Neural crest cell (in vitro differentiated cells): Measurements from ENCODE around the gene HLA-DRB1. TPM values are rescaled to one million over a fixed set of nuclear protein-coding genes. Genes with fewer than 3 reads are reported as not detected.

ENCODE experiments used
- DNase-seq: peaks from one replicate; pipeline ENCODE4 v3.0.0; 2021; ENCODE audit warnings: low read depth, mixed read lengths, low spot score
- H3K27ac Mint-ChIP-seq: one replicate; pipeline ENCODE4 v1.8.0; 2021; ENCODE audit warnings: mild to moderate bottlenecking, mixed read lengths; ENCODE audit not compliant: unreplicated experiment
- H3K27me3 Mint-ChIP-seq: 2 replicates; pipeline ENCODE4 v1.8.0; 2021; ENCODE audit warnings: low read depth, mild to moderate bottlenecking, mixed read lengths
- H3K36me3 Mint-ChIP-seq: 2 replicates; pipeline ENCODE4 v1.8.0; 2021; ENCODE audit warnings: low read depth, mild to moderate bottlenecking, mixed read lengths
- H3K4me1 Mint-ChIP-seq: 2 replicates; pipeline ENCODE4 v1.8.0; 2021; ENCODE audit warnings: mixed read lengths
- H3K4me3 Mint-ChIP-seq: one replicate; pipeline ENCODE4 v1.8.0; 2021; ENCODE audit warnings: mild to moderate bottlenecking, mixed read lengths
- H3K9me3 Mint-ChIP-seq: 2 replicates; pipeline ENCODE4 v1.8.0; 2021; ENCODE audit warnings: mixed read lengths
- total RNA-seq: library from RNA; stranded (reverse); gene quantifications from 2 replicates; pipeline ENCODE4 v1.2.1, GENCODE V29; 2021
- TF ChIP-seq, protein P1 (sequence below): fragments of 200-600 bp; sonication (generic); conservative IDR thresholded peaks from 2 replicates; pipeline ENCODE4 v1.5.0; 2021; ENCODE audit warnings: antibody characterized with exemption, mild to moderate bottlenecking

HLA-DRB1 gene
- total RNA-seq, 1 donor from 2014 or later: 0.84 TPM

DNA sequence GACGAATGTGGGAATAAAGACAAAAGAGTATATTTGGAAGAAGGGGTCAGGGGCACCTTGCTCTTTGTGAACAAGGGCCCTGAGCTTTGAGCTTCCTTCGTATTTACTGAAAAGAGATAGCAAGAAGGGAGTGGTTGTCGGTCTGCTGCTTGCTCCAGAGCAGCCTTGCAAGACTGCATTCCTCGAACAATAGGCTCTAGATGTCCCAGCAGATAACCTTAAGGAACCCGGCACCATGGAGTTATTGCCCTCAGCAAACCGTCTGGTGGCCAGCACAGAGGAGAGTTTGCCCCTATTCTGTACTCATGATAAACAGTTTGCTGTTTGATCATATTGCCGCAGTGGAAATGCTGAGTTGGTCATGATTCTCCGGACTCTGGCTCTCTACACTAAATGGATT, 22.7 kb downstream of the HLA-DRB1 start:
- TF ChIP-seq, protein P1, sequence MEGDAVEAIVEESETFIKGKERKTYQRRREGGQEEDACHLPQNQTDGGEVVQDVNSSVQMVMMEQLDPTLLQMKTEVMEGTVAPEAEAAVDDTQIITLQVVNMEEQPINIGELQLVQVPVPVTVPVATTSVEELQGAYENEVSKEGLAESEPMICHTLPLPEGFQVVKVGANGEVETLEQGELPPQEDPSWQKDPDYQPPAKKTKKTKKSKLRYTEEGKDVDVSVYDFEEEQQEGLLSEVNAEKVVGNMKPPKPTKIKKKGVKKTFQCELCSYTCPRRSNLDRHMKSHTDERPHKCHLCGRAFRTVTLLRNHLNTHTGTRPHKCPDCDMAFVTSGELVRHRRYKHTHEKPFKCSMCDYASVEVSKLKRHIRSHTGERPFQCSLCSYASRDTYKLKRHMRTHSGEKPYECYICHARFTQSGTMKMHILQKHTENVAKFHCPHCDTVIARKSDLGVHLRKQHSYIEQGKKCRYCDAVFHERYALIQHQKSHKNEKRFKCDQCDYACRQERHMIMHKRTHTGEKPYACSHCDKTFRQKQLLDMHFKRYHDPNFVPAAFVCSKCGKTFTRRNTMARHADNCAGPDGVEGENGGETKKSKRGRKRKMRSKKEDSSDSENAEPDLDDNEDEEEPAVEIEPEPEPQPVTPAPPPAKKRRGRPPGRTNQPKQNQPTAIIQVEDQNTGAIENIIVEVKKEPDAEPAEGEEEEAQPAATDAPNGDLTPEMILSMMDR: no peak
- no peak overlapping the region for H3K4me3 Mint-ChIP-seq
- H3K36me3 Mint-ChIP-seq: no peaks in the 10 kb centered on the region
- no peak for DNase-seq
- peaks cover 4% of the 10 kb centered on the region for H3K4me1 Mint-ChIP-seq
- no peak overlapping the region for H3K27ac Mint-ChIP-seq
- peaks cover 4% of the 10 kb centered on the region for H3K9me3 Mint-ChIP-seq
- peaks cover 26% of the 10 kb centered on the region for H3K27me3 Mint-ChIP-seq

DNA sequence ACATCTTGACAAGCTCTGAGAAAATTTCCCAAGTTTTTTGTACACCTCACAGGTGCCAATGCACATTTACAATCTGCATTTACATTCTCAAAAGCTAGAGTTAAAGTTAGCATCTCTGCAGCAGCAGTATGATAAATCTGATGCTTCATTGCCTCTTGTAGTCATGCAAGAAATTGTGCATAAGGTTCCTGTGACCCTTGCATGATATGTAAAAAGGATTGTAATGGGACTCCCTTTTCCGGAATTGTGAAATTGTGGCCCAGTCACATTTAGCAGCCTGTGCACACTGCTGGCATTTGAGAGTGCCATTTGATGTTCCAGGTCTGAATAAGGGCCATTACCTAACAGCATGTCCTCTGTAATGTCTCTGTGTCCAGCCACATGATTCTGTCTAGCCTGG, 24.1 kb downstream of the HLA-DRB1 start:
- H3K36me3 Mint-ChIP-seq: no peaks in the 10 kb centered on the region
- no peak overlapping the region for H3K4me3 Mint-ChIP-seq
- peaks cover 4% of the 10 kb centered on the region for H3K4me1 Mint-ChIP-seq
- TF ChIP-seq, protein P1: no peak
- no peak for DNase-seq
- H3K9me3 Mint-ChIP-seq: peaks cover 4% of the 10 kb centered on the region
- H3K27ac Mint-ChIP-seq: no peak overlapping the region
- peaks cover 24% of the 10 kb centered on the region for H3K27me3 Mint-ChIP-seq

DNA sequence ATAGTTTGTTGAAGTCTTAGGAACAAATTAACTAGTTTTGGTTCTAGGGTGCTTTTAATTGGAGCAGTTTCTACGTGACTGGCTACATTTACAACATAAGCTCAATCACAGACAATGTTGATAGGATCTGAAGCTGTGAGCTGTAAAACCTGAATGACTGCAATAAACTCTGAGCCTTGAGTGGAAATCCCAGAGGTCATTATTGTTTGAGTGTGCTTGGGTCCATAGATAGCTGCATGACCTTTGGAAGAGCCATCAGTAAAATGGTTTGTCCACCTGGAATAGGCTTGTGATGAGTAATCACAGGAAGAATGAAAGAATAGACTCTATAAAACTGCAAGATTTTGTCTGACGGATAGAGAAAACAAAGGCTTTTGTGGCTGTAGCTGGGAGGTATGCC, 26.7 kb downstream of the HLA-DRB1 start:
- no peaks in the 10 kb centered on the region for H3K36me3 Mint-ChIP-seq
- no peak overlapping the region for H3K4me3 Mint-ChIP-seq
- peaks cover 13% of the 10 kb centered on the region for H3K27me3 Mint-ChIP-seq
- H3K4me1 Mint-ChIP-seq: peaks cover 4% of the 10 kb centered on the region
- H3K27ac Mint-ChIP-seq: no peak overlapping the region
- TF ChIP-seq, protein P1: no peak
- no peak for DNase-seq
- peaks cover 4% of the 10 kb centered on the region for H3K9me3 Mint-ChIP-seq

DNA sequence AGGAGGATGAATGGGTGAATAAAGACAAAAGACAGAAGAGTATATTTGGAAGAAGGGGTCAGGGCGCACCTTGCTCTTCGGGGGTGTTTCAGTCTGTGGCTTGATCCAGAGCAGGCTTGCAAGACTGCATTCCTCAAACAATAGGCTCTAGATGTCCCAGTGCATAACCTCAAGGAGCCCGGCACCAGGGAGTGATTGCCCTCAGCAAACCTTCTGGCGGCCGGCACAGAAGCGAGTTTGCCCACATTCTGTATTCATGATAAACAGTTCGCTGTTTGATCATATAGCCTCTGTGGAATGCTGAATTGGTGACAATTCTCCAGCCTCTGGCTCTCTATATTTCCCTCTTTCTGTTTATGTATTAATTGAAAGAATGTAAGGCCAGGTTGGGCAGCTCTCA, 29.9 kb downstream of the HLA-DRB1 start:
- H3K27me3 Mint-ChIP-seq: peaks cover 18% of the 10 kb centered on the region
- no peak overlapping the region for H3K4me3 Mint-ChIP-seq
- no peaks in the 10 kb centered on the region for H3K9me3 Mint-ChIP-seq
- H3K27ac Mint-ChIP-seq: no peak overlapping the region
- H3K36me3 Mint-ChIP-seq: no peaks in the 10 kb centered on the region
- no peaks in the 10 kb centered on the region for H3K4me1 Mint-ChIP-seq
- no peak for DNase-seq
- TF ChIP-seq, protein P1: no peak

DNA sequence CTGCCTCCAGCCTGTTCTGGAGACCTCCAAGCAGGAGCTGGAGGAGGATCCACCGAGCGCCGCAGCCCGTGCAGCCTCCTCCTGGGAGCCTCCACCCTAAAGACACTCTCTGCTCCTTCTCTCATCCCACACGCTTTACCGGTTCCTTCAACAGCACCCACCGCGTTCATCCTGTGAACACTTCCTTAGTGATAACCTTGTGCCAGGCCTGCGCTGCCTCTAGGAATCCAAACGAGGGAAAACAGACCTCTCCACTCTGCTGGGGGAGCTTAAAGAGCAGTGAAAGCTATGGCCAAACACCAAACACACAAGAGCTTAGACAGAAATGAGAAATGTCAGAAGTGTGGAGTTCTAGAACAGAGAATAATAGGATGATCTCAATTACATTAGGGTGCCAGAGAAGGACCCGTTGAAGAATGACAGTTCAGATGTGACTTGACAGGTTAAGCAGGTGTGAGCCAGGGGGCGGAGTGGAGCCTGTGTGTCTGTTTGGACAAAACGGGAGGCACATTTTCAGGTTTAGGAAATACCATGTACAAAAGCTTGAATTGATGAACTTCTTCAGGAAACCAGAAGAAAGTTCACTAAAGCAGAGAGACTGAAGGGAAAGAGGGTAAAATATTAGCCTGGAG, 31.1 kb downstream of the HLA-DRB1 start:
- Mint-ChIP-seq H3K4me3 (no peak overlapping the region), H3K9me3 (no peaks in the 10 kb centered on the region), H3K4me1 (no peaks in the 10 kb centered on the region), H3K27ac (no peak overlapping the region), H3K36me3 (no peaks in the 10 kb centered on the region), H3K27me3 (peaks cover 13% of the 10 kb centered on the region)
- no peak for DNase-seq
- TF ChIP-seq, protein P1: no peak
